GM10266 (cell line): ENCODE measurements around the gene CCDC150.

Experiments used
- DNase-seq: peaks from one replicate; pipeline ENCODE4 v3.0.0; 2012; ENCODE audit errors: extremely low spot score
- TF ChIP-seq, protein P1 (sequence below): IDR thresholded peaks from 2 replicates; pipeline ENCODE4 v1.5.1; 2012; ENCODE audit warnings: mild to moderate bottlenecking, low read depth; ENCODE audit not compliant: control insufficient read depth, insufficient read depth; ENCODE audit errors: missing control alignments

CCDC150 gene

DNA sequence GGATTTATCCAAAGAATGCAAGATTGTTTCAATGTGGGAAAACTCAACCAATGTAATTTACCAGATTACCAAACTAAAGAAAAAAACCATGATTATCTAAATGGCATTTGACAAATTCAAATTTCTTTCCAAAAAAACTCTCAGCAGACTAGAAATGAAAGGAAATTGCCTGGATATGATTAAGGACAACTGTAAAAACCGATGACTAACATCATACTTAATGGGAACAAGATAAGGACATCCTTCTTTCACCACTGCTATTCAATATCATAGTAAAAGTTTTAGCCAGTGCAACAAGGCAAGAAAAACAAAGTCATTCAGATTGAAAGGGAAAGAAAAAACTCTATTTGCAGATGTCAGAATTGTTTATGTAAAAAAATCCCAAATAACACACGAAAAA is 4.4 kb upstream of the CCDC150 start:
- TF ChIP-seq, protein P1, sequence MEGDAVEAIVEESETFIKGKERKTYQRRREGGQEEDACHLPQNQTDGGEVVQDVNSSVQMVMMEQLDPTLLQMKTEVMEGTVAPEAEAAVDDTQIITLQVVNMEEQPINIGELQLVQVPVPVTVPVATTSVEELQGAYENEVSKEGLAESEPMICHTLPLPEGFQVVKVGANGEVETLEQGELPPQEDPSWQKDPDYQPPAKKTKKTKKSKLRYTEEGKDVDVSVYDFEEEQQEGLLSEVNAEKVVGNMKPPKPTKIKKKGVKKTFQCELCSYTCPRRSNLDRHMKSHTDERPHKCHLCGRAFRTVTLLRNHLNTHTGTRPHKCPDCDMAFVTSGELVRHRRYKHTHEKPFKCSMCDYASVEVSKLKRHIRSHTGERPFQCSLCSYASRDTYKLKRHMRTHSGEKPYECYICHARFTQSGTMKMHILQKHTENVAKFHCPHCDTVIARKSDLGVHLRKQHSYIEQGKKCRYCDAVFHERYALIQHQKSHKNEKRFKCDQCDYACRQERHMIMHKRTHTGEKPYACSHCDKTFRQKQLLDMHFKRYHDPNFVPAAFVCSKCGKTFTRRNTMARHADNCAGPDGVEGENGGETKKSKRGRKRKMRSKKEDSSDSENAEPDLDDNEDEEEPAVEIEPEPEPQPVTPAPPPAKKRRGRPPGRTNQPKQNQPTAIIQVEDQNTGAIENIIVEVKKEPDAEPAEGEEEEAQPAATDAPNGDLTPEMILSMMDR: no peak
- no peak for DNase-seq

DNA sequence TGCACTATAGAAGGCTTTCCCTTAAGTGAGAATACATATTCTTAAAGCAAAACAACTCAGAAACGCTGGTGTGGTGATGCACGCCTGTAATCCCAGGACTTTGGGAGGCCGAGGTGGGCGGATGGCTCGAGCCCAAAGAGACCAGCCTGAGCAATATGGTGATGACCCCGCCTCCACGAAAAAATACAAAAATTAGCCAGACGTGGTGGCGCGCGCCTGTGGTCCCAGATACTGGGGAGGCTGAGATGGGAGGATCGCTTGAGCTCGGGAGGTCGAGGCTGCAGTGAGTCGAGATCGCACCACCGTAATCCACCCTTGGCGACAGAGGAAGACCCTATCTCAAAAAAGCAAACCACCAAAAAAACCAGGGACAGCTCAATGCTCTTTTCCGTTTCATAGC is 750 bp upstream of the CCDC150 start:
- DNase-seq: no peak
- TF ChIP-seq, protein P1: no peak

DNA sequence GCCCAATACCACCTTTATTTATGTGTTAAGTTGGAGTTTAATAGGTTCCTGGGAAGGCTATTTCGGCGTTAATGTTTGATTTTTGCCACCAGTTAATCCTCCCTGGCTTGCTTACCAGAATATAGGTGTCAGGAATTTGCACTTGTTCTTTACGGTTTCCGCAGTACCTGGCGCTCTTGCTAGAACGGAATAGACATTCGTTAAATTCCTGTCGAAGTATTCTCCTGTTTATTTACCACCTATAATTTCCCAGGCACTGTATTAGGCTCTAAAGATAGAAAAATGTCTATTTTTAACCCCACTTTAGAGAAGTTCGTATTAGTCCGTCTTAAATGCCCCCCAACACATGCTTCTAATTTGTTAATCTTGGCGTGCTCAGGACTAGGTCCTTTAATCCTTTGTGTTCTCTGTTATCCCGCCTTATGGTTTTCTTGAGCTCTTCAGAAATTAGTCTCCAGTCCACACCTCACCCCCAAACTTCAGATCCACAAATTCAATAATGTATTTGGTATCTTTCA is 575 bp downstream of the CCDC150 start:
- no peak for DNase-seq
- TF ChIP-seq, protein P1: no peak

DNA sequence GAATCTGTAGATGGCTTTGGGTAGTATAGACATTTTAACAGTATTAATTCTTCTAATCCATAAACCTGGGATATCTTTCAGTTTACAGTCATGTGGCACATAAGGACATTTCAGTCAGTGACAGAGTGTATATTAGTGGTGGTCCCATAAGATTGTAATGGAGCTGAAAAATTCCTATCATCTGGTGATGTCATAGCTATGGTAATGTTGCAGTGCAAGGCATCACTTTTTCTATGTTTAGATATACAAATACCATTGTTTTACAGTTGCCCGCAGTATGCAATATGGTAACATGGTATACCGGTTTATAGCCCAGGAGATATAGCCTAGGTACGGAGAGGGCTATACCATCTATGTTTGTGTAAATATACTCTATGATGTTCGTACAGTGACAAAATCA is 9.7 kb downstream of the CCDC150 start:
- TF ChIP-seq, protein P1: no peak
- no peak for DNase-seq

DNA sequence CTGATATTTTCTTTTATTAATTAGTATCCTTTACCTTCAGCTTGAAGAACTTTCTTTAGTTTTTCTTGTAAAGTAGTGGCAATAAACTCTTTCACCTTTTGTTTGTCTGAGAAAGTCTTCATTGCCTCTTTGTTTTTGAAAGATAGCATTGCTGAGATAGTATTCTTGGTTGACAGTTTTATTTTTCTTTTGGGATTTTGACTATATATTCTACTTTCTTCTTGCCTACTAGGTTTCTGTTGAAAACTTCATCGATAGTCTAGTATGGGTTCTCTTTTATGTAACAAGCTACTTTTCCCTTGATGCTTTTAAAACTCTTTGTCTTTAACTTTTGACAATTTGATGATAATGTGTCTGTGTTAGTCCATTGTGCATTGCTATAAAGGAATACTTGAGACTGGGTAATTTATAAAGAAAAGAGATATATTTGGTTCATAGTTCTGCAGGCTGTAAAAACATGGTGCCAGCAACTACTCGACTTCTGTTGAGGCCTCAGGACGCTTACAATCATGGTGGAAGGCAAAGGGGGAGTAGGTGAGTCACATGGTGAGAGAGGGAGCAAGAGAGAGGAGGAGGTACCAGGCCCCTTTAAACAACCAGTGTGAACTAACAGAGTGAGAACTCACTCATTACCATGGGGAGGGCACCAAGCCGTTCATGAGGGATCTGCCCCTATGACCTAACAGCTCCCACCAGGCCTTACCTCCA is 12.0 kb downstream of the CCDC150 start:
- TF ChIP-seq, protein P1: no peak
- DNase-seq: no peak

DNA sequence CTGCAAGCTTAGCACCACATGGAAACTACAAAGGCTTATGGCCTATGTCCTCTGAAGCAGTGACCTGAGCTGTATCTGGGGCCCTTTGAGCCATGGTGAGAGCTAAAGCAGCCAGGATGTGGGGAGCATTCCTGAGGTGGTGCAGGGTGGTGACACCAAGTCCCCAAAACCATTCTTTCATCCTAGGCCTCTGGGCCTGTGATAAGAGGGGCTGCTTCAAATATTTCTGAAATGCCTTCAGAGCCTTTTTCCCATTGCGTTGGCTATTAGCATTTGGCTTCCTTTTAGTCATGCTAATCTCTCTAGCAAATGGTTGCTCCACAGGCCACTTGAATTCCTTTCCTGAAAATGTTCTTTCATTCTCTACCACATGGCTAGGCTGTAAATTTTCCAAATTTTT is 13.4 kb downstream of the CCDC150 start:
- TF ChIP-seq, protein P1: no peak
- no peak for DNase-seq

DNA sequence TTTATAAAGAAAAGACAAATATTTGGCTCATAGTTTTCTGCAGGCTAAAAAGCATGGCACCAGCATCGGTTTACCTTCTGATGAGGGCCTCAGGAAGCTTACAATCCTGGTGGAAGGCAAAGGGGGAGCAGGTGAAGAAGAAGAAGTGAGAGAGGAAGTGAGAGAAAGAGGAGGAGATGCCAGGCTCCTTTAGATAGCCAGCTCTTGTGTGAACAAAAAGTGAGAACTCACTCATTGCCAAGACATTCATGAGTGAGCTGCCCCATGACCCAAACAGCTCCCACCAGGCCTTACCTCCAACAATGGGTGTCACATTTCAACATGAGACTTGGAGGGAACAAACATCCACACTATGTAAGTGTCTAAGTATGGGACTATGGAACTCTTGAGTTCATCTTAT is 14.3 kb downstream of the CCDC150 start:
- TF ChIP-seq, protein P1: no peak
- DNase-seq: no peak
